Uterus (tissue), 4 donors: ENCODE results near the gene EFCAB5. TPM values are rescaled to one million over a fixed set of nuclear protein-coding genes. Genes with fewer than 3 reads are reported as not detected.
A peak's percentile ranks its signal among the peaks of the same experiment; 100 is the strongest.

Experiments used
- DNase-seq, 2 donors: peaks; one replicate each; pipeline ENCODE4 v3.0.0-alpha.2; 2019 to 2020
- H3K27ac ChIP-seq, 2 donors: fragments of 200-600 bp; sonication (generic); 1 replicate in 1 of 2; 2 replicates in 1 of 2; pipeline ENCODE4 v1.5.1; 2016 to 2018
- H3K27me3 ChIP-seq, 2 donors: fragments of 200-600 bp; sonication (generic); one replicate each; pipeline ENCODE4 v1.5.1; 2018 to 2019; ENCODE audit warnings: control low read depth in 1 of 2
- H3K36me3 ChIP-seq, 2 donors: fragments of 200-600 bp; sonication (generic); one replicate each; pipeline ENCODE4 v1.5.1; 2019; ENCODE audit warnings: control low read depth in 1 of 2
- H3K4me1 ChIP-seq, 2 donors: fragments of 200-600 bp; sonication (generic); one replicate each; pipeline ENCODE4 v1.5.1; 2018 to 2019; ENCODE audit warnings: control low read depth in 1 of 2
- H3K4me3 ChIP-seq, 2 donors: fragments of 200-600 bp; sonication (generic); 1 replicate in 1 of 2; 2 replicates in 1 of 2; pipeline ENCODE4 v1.5.1; 2018 to 2019; ENCODE audit warnings: mild to moderate bottlenecking in 1 of 2
- H3K9me3 ChIP-seq, 2 donors: fragments of 200-600 bp; sonication (generic); one replicate each; pipeline ENCODE4 v1.5.1; 2019; ENCODE audit warnings: control low read depth in 1 of 2
- POLR2A ChIP-seq, 2 donors: fragments of 450-650 bp; IDR thresholded peaks; one replicate each; pipeline ENCODE4 v1.6.1; 2016; ENCODE audit warnings: antibody characterized with exemption in 2 of 2, mild to moderate bottlenecking in 1 of 2, moderate library complexity in 1 of 2
- intact Hi-C: fragments of 100-400 bp; cut with DNase I; formaldehyde crosslinking; loops from one replicate; pipeline ENCODE4 v1.15.1; 2023; ENCODE audit warnings: low total_unique reads
- total RNA-seq, 4 donors: library from RNA; depleted of rRNA in 3 of 4; stranded (reverse); fragments of >200 nt in 3 of 4; gene quantifications; one replicate each; pipeline versions ENCODE4 v1.1.0 to v1.2.4, GENCODE V29; 2014 to 2023
- TF ChIP-seq, protein P1 (sequence below), 4 experiments: fragments of 200-600 bp in 2 of 4; fragments of 450-650 bp in 2 of 4; sonication (generic) in 2 of 4; IDR thresholded peaks; one replicate each; pipeline ENCODE4 v1.5.1; 2016 to 2019; ENCODE audit warnings: antibody characterized with exemption in 4 of 4, mild to moderate bottlenecking in 2 of 4, moderate library complexity in 1 of 4
- donor health status: DM: yes; HTN: yes; CAD: no.

EFCAB5 gene
- total RNA-seq, 4 donors from 2014 or later, result 0.27 to 0.97 TPM; not detected in 2

DNA sequence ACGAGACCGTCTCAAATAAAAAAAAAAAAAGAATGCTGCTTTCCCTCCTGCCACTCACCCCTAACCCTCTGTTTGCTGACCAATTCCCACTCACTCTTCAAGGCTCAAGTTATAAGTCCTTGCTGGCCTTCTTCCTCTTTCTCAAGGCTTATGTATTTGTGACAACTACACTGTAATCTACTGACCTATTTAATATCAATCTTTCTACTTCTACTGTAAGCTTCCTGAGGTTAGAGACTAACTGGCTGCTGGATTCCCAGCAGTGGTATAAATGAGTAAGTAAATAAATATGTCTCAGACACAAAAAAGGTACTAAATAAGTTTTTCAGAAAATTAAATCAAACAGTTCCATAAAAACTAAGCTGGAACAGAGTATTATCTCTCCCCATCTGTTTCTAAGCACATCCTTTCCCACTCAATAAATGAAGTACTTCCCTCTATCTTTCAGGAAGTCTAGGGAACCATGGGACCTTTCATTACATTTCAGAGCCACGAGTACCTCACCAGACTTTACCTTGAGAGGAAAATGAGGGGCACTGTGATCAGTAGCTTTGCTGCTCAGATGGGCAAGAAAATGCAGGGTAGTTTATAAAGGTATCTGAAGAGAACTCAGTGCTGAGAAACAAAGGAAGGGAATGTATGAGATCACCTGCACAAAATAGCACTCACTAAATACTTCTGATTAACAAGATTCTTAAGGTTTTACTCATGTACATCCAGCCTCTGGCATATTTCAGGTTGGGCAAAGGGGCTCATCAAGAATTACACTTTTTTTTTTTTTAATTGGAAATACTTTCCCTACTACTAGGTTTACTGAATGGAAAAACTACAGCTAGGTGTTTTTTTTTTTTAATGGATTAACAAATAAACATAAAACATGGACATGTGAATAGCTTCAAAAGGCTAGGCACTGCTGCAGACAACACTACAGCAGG, 22.2 kb upstream of the EFCAB5 start:
- no peak overlapping the region for H3K4me3 ChIP-seq
- intact Hi-C loops, result no loop called here
- no peak for DNase-seq
- no peaks in the 10 kb centered on the region for H3K36me3 ChIP-seq
- H3K9me3 ChIP-seq, result no peaks in the 10 kb centered on the region
- H3K27ac ChIP-seq, result no peak overlapping the region
- H3K4me1 ChIP-seq, result no peaks in the 10 kb centered on the region
- TF ChIP-seq POLR2A (IDR thresholded peaks at IDR 0.05), result no peak
- TF ChIP-seq, protein P1, sequence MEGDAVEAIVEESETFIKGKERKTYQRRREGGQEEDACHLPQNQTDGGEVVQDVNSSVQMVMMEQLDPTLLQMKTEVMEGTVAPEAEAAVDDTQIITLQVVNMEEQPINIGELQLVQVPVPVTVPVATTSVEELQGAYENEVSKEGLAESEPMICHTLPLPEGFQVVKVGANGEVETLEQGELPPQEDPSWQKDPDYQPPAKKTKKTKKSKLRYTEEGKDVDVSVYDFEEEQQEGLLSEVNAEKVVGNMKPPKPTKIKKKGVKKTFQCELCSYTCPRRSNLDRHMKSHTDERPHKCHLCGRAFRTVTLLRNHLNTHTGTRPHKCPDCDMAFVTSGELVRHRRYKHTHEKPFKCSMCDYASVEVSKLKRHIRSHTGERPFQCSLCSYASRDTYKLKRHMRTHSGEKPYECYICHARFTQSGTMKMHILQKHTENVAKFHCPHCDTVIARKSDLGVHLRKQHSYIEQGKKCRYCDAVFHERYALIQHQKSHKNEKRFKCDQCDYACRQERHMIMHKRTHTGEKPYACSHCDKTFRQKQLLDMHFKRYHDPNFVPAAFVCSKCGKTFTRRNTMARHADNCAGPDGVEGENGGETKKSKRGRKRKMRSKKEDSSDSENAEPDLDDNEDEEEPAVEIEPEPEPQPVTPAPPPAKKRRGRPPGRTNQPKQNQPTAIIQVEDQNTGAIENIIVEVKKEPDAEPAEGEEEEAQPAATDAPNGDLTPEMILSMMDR (IDR thresholded peaks at IDR 0.05), result no peak
- H3K27me3 ChIP-seq, result no peaks in the 10 kb centered on the region

DNA sequence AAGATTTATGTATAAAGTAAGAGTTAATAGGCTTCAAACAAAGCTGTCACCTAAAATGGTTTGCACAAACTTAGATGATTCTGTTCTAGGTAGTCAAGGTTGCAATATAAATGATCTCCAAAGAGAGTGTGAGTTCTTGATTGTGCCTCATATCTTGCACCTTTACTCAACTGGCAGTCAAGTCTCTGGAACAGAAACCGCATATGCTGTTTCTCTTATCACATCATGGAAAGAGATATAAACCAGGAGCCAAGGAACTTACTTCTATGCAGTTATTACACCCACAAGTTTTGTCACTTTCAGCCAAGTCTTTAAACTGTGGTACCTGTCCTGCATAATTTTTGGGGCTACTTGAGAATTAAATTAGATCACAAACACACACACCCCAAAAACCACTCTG, 16.6 kb upstream of the EFCAB5 start:
- Histone ChIP-seq H3K27me3 (no peaks in the 10 kb centered on the region), H3K4me1 (no peaks in the 10 kb centered on the region), H3K27ac (no peak overlapping the region), H3K36me3 (no peaks in the 10 kb centered on the region), H3K9me3 (no peaks in the 10 kb centered on the region), H3K4me3 (no peak overlapping the region)
- DNase-seq, result no peak
- no peak for TF ChIP-seq POLR2A (IDR thresholded peaks at IDR 0.05)
- intact Hi-C loops, result no loop called here

DNA sequence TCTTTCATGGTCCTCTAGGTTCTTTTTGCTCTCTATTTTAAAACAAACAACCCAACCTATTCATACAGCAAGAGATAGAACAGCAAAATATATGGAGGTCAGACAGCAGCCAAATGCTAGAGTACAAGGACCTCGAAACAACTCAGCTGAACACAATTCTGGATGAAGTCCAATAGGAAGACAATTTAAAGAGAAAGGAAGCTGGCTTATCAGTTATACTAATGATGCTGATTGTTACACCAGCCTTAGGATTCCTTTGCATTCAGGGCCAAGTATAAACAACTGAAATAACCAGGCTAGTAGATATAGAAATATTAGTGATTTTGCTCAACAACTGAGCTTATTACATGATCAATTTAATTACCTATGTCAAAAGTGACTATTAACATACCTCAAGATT, 13.9 kb upstream of the EFCAB5 start:
- intact Hi-C loops, result no loop called here
- no peak overlapping the region for H3K4me3 ChIP-seq
- H3K9me3 ChIP-seq, result no peaks in the 10 kb centered on the region
- DNase-seq, result no peak
- H3K4me1 ChIP-seq, result no peaks in the 10 kb centered on the region
- TF ChIP-seq POLR2A (IDR thresholded peaks at IDR 0.05), result no peak
- H3K27me3 ChIP-seq, result no peaks in the 10 kb centered on the region
- H3K27ac ChIP-seq, result no peak overlapping the region
- H3K36me3 ChIP-seq, result no peaks in the 10 kb centered on the region

DNA sequence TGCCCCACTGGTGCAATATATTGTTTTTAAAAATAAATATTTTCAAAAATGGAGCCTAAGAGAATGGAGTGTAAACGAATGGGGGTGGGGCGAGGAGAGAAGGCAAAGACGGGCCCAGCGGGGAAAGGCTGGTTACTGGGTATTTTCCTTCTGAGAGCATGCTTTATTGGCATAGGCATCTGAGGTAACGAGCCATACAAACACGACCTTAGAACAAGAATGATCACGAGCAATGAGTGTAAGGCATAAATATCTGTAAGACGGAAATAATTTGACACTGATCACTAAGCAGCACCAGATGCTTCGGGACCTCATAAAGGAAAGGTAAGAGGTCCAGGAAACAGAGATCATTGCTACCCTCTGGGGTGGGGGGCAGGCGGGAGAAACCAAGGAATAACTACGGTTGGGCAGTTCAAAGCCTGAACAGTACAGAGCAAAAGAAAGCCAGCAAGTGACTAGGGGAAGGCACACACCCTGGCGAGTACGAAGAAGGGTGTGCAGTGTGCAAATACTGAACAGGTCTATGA, 12.4 kb upstream of the EFCAB5 start:
- Histone ChIP-seq H3K27me3 (no peaks in the 10 kb centered on the region), H3K4me3 (peak overlapping the region; percentile 85 to 90), H3K36me3 (no peaks in the 10 kb centered on the region), H3K9me3 (no peaks in the 10 kb centered on the region), H3K27ac (peak overlapping the region; percentile 83 to 85), H3K4me1 (no peaks in the 10 kb centered on the region)
- peak in 1 of 2 donors; percentile 20 for DNase-seq
- TF ChIP-seq, protein P1 (IDR thresholded peaks at IDR 0.05), result no peak
- TF ChIP-seq POLR2A (IDR thresholded peaks at IDR 0.05), result no peak
- intact Hi-C loops, result no loop called here

DNA sequence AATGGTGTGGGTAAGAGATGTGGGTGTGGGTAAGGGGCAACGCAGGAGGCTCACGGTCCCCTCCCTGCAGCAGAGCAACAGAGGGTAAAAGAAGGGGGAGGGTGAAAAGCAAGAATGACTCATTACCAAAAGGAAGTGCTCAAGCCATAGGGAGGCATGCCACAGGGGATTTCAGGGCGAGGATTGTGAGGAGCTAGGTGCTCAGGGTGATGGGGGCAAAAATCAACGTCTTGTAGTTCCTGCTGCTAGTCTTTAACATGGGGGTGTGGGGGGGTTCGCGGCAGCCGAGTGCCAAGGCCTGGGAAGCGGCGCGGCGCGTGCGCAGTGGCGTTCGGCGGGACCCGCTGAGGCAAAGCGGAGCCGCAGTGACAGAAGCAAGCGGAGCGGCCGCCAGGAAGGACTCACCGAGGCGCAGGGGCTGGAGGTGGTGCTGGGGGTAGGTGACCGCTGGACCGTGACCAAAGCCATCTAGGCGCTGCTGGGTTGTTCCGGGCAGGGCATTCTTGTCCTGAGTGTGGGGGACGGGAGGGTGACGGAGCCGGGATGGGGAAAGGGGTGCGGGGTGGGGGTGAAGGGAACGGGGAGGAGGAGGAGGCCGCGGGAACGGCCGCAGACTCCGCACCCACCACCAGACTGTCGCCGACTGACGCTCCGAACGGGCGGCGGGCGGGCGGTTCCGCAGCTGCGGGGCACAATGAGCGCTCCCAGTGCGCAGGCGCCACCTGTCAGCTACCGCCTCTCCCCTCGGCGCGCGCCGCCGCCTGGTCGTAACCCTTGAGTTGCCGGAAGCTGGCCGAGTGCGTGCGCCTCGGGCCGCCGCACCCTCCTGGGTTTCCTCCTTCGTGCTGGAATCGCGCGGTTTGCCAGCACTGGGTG, 11.7 kb upstream of the EFCAB5 start, which contains the start of gene SSH2:
TSS of gene SSH2 (minus strand) at position 696 of the 876 bp plus-strand sequence. CDS start at position 468, 228 bp downstream.
- DNase-seq, result peak; percentile 72 to 74
- Histone ChIP-seq H3K4me1 (no peaks in the 10 kb centered on the region), H3K4me3 (peak within 1 kb of the TSS; percentile 85 to 90), H3K36me3 (no peaks in the 10 kb centered on the region), H3K27ac (peak within 1 kb of the TSS; percentile 83 to 85), H3K27me3 (no peaks in the 10 kb centered on the region), H3K9me3 (no peaks in the 10 kb centered on the region)
- intact Hi-C loops, result no loop called here
- TF ChIP-seq POLR2A (IDR thresholded peaks at IDR 0.05), result peak in 1 of 2 donors; percentile 54
- TF ChIP-seq, protein P1 (IDR thresholded peaks at IDR 0.05), result peak in 1 of 4 experiments; percentile 27
